HG02840 (cell line): ENCODE data around the gene FAM184A.
"Not testable (repeated sequence)": the region's sequence is repeated elsewhere in the genome, so short reads cannot be mapped to it uniquely, and the experiment has no call there.

Experiments used
- ATAC-seq: cut with Tn5 transposase; IDR thresholded peaks from one replicate; pipeline ENCODE4 v1.9.1; 2021; ENCODE audit warnings: mild to moderate bottlenecking, moderate library complexity, moderate number of reproducible peaks; ENCODE audit not compliant: unreplicated experiment, low FRiP score

FAM184A gene

DNA sequence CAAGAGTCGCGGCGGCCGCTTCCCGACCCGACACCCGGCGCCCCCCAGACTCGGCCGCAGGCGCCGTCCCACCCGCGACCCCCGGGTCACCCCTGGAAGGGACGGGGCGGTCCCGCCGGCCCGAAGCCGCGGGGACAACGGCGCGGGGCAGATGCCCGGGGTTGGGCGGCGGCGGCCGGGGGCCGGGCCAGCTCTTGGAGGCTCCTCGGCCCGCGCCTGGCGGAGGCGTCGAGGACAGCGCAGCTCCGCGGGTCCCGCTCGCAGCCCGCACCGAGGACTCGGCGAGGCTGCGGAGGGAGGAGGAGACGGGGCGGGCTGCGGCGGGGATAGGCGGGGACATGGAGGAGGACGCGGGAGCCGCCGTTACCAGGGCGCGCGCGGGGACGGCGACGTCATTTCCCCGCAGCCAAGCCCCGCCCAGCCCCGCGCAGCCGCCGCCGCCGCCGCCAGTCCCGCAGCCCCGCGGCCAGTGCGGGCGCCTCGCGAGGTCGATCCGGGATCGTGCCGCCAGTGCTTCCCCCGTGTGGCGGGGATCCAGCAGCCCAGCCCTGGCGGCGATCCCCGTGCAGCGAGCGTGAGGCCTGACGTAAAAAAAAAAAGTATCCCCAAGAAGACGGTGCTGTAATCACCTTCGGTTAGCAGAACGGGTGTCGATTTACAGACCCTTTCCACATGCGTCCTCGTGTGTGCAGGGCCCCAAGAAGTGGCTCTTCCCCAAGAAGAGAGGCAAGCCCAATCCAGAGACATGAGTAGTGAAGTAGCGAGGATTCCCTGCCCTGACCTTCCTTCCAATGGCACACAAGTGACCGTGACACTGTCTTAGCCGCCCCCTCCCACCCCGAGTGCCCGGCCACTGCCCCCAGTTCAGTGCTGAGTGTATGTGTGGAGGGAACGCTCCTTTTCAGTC is at the start of gene FAM184A:
Gene FAM184A, minus strand, starts transcription at position 289 of the 907 bp plus-strand sequence. CDS start 365 bp downstream, outside the sequence.
- ATAC-seq, result peak; percentile 49

DNA sequence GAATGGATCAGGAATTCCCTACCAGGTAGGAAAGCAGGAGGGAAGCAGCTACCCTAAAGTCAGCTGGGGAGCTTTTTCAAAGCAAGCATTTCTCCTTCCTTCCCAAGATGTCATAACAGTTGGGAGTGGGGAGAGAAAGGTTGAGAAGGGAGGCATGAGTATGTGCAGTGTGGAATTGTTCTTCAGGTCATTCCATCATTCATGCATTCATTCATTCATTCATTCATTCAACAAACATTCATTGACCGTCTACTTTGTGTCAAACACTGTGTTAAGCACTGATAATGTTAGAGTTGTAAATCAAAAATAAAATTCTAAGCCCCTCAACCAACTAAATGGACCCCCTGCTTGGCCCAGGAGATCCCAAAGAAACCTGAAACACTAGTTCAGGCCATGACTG is 49.2 kb upstream of the FAM184A start:
- ATAC-seq, result no peak

DNA sequence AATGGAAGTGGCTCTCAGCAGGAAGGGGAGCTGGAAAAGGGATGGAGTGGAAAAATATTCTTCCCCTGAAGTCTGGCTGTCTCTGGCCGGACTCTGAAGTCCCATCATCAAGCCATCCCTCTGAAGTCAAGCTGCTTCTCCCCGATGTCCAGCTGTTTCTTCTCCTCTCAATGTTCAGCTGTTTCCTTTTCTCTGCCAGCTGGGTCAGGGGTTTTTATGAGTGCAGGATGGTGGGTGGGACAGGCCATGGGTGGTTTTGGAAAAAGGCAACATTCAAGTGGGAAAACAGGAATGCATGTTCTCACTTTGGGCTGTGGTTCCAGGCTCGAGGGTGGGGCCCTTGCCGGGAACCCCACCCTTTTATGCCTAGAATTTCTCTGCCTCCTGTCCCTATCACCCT is 48.4 kb upstream of the FAM184A start:
- ATAC-seq, result no peak

DNA sequence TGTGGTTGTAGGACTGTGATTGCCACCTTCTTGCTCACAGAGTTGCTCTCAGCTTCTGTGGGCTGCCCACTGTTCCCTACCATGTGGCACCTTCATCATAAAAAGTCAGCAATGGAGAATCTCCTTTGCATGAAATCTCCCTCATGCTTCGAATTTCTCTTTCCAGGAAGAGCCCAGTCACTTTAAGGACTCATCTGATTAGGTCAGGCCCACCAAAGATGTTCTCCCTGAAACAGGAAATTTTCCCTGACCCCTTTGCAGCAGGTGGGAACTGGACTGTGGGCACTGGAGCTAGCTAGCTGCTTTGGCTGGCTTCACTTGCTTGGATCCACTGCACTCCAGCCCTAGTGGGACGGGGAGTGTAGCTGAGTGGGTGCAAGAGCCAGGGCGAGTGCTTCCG is 47.7 kb upstream of the FAM184A start:
- ATAC-seq, result no peak

GRCh38 chr6:119125576-119125975 is 47.1 kb upstream of the FAM184A start:
- ATAC-seq, result no peak

DNA sequence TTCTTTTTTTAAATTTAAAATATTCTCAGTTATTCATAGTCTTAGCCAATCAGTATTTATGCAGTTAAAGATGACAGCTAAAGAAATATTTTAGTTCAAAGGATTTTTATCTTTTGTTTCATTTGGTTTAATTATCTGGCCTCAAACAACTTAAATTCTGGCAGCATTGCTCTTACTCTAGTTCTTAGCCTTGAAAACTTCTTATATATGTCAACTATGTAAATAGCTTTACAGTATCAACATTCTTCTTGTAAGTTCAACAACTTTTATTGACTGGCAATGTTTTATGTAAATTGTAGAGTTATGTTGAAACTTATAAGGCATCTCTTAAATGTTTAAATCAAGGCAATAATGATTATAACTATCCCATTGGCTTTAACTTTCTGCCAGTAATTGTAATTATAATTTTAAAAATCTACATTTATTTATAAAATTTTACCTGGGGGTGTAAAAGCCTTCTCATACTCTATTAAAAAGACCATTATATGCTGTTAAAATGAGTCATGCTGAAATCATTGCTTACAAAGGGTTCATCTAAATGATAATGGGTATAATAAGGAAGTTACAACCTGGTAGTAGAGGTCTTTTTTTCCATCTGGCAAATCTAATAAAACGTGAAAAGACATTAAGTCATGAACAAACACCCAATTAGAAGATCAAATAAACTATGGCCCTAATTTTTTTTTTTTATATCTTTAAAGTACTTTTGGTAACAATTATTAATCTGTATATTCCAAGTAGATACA is 45.8 kb upstream of the FAM184A start:
- no peak for ATAC-seq

DNA sequence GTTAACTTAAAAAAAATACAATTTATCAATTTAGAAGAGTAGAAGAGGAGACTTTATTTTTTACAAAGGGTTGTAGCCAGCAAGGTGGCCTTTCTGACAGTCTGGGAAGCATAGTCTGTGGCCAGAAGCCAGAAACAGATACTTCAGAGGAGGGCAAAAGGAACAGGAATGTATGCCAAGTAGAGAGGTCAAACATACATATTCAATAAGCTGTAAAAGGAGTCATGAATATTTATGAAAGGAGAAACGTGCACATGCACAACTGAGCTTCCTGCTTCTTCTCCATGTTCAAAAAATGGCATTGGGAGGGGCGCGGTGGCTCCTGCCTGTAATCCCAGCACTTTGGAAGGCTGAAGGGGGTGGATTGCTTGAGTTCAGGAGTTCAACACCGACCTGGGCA is 43.9 kb upstream of the FAM184A start:
- ATAC-seq, result no peak

DNA sequence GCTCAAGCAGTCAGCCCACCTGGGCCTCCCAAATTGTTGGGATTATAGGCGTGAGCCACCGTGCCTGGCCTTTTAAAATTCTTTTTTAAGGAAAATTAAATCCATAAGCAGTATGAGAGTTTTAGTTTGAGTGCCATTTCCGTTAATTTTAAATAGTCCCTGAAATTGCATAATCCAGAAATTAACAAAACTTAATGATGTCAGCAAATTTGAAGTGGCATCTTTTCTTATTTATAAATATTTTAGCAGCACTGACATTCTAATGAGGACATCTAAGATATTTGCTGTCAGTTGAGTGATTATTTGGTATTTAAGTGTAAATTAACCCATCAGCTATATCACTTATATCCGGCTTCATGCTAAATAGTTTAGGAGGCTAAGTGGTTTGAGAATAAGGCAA is 42.9 kb upstream of the FAM184A start:
- no peak for ATAC-seq

- no peak for ATAC-seq
These were observed 41.5 kb upstream of the FAM184A start for GRCh38 chr6:119119989-119120388.

GRCh38 chr6:119119062-119119461 is 40.6 kb upstream of the FAM184A start:
- not testable (repeated sequence) for ATAC-seq

GRCh38 chr6:119116712-119117281 is 38.3 kb upstream of the FAM184A start:
- no peak for ATAC-seq

- no peak for ATAC-seq
These were observed 35.5 kb upstream of the FAM184A start for GRCh38 chr6:119113961-119114360.

DNA sequence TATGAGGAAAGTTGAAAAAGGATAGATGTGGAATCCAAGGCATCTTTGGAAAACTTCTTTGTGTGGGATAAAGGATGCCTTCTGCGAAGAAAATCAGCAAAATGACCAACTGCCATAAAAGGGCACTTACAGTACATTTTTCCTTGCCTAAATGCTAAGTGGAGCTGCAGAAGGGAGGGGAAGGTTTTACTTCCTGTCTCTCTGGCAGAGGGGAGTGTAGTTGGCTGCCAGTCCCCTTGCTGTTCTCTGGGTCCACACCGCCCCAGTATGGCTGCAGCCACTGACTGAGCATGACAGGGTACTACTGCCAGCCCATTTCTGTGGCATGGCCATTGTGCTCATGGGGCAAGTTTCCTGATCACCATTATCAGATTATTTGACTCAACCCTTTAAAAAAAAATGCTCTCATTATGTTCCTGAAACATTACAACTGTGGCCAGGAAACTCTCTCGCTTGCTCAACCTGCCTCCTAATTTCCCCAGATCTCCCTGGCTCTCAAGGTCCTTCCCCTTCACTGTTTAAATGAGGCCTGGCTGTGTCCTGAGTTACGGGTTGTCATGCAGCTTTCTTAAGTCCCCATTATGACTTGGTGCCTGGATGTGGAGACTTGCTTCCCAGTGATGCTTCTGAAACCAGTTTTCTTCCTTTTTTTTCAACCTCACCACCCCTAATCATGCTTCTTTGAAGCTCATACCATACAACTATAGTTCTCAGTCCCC is 34.5 kb upstream of the FAM184A start:
- no peak for ATAC-seq

GRCh38 chr6:119110601-119111548 is 32.4 kb upstream of the FAM184A start:
- no peak for ATAC-seq

DNA sequence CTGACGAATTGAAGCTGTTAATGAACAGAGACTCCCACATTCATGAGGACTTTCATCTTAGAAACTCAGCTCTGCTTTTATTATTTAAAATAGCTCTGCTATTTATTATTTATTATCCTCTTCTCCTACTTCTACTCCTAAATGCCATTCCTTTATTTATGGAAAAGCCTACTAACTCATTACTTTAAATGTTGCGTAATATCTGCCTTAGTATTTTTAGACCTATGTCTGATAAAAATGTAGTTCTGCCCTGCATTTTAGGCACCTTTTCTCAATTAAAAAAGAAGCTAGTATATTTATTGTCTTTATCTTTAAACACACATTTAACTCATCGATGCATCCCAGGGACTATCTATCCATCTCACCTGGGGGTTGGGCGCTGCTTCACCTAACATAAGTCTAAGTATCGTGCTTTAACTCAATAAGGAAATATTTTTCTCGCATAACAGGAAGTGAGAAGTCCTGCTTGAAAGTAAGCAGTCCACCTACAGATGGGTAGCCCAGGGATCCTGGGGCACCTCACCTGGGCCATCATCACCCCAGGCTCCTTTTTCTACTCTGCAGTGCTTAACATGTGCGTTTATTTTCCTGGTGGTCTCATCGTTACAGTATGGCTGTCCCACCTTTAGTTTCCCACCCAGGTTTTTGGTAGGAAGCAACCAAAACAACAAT is 31.3 kb upstream of the FAM184A start:
- ATAC-seq, result no peak

- no peak for ATAC-seq
These were observed 29.6 kb upstream of the FAM184A start for GRCh38 chr6:119108076-119108475.

- ATAC-seq, result no peak
These were observed 26.8 kb upstream of the FAM184A start for GRCh38 chr6:119105282-119105681.

- ATAC-seq, result no peak
These were observed 24.4 kb upstream of the FAM184A start for GRCh38 chr6:119102901-119103300.

DNA sequence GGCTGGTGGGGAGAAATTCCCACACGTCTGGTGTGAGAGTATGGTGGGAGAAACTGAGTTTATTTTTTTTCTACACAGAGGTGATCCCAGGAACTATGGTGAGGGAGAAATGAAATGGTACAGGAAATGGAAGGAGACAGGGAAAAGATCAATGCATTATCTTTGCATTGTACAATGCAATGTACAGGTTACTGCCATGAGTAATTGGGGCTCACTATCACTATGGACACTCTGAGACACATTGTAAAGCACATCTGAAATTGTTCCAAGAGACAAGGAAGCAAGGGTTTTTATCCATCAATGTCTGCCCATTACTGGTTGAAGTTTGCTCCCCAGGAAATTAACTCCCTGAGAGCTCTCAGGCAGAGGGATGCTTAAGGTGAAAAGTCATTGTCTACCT is 21.7 kb upstream of the FAM184A start:
- ATAC-seq, result no peak
